RCC 7860 (cell line): ENCODE results near the gene ILF3.
A peak's percentile ranks its signal among the peaks of the same experiment; 100 is the strongest.
"Not testable (repeated sequence)": the region's sequence is repeated elsewhere in the genome, so short reads cannot be mapped to it uniquely, and the experiment has no call there.

Source experiments
- DNase-seq: peaks from one replicate; pipeline ENCODE4 v3.0.0-alpha.2; 2015; ENCODE audit warnings: low spot score
- FAIRE-seq: peaks from 2 replicates; lab custom pipeline; 2012; peaks lifted over from hg19 to GRCh38; lab: Jason Lieb, UNC

ILF3 gene

DNA sequence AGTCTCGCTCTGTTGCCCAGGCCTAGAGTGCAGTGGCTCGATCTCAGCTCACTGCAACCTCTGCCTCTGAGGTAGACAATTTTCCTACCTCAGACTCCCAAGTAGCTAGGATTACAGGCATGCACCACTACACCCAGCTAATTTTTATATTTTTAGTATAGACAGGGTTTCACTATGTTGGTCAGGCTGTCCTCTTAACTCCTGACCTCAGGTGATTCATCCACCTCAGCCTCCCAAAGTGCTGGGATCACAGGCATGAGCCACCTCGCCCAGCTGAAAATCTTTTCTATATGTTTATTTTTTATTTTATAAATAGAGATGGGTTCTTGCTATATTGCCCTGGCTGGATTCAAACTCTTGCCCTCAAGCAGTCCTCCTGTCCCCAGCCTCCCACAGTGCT, 17.8 kb downstream of the ILF3 start:
- DNase-seq (peak; percentile 21), FAIRE-seq (peak; percentile 83)

DNA sequence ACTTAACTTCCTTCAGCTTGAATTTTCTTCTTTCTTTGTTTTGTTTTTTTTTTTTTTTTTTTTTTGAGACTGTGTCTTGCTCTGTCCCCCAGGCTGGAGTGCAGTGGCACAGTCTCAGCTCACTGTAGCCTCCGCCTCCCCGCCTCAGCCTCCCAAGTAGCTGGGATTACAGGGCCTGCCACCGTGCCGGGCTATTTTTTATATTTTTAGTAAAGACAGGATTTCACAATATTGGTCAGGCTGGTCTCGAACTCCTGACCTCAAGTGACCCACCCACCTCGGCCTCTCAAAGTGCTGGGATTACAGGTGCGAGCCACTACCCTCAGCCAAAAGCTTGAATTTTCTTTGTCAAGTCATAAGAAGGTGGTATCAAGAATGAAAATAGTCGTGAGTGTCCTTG, 21.1 kb downstream of the ILF3 start:
- DNase-seq, FAIRE-seq: not testable (repeated sequence)

DNA sequence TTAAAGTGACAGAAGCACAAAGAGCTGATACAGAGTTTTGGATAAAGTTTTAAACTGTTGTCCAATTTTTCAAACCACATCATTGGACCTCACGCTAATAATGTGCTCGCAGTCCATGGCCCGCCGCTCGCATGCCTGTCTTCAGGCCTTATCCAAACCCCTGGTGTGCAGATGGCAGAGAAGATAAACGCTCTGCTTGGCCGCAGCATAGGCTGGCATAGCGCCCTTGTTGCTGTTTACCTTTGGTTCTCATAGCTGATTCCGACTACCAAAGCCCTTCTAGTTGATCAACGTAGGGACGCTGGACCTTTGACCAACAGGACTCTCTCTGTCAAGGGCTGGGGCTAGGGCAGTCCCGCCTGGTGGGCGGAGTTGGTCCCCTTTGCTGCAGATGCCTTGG, 23.6 kb downstream of the ILF3 start:
- FAIRE-seq (no peak), DNase-seq (no peak)

DNA sequence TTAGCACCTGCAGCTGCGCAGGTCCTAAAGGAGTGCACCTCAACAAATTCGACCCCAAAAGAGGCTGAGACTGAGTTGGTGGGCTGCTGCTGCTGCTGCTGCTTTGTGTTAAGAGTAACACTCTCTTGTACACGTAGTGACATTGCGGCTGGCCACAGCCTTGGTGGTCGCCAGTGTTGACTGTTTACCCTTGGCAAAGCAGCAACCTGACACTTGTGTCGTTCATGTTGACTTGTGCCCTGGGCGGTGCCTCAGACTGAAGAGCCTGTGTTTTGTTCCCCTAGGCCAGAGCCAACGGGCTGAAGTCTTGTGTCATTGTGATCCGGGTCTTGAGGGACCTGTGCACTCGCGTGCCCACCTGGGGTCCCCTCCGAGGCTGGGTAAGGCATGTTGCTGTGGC, 24.7 kb downstream of the ILF3 start:
- no peak for FAIRE-seq
- no peak for DNase-seq

DNA sequence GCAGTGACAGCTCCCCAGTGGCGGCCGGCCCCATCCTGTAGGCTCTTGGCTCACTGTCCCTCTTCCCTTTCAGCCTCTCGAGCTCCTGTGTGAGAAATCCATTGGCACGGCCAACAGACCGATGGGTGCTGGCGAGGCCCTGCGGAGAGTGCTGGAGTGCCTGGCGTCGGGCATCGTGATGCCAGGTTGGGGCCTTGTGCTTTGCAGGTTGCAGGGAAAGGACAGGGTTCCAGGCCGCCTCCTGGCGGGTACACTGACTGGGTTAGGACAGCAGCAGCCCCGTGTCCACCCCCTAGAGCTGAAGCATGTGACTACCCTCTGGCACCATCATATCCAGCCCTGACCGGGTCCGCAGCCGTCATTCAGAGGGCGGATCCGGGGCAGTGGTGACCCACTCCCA, 25.6 kb downstream of the ILF3 start:
- DNase-seq (no peak), FAIRE-seq (no peak)

DNA sequence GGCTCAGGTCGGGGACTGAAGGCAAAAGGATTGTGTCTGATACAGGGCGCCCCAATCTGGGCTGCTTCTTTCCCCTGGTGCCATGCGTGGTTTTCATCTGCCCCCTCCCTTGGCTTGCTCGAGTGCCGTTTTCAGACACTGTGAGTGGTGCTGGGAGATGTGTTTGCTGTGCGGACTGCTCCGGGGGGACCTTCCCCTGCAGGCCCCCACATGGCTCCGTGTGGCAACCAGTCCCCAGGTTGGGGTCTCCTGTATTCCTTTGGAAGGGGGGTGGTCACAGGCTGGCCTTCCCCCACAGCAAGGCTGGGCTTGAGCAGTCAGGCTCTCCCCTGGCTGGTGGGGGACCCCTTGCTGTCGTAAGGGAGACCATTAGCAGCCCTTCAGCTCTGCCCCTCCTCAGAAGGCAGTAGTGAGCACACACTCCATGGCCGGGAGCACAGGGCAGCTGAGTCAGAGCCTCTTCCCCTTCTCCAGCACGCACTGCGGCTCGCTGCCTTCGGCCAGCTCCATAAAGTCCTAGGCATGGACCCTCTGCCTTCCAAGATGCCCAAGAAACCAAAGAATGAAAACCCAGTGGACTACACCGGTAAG, 26.5 kb downstream of the ILF3 start:
- DNase-seq (no peak), FAIRE-seq (no peak)

DNA sequence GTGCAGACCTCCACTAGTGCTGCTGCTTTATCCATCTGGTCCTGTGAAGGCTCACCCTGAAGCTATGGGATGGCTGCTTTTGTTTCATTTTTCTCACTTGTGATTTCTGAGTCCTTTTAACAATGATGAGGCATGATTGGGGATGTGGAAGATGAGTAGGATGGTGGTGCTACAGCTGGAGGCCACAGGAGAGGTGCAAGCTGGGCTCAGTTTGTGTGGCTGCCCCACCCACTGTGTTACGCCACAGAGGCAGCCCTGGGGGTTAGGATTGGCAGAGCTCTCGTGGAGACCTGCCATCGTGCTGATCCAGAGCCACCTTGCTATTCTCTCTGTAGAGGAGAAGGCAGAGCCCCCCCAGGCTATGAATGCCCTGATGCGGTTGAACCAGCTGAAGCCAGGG, 27.5 kb downstream of the ILF3 start:
- no peak for DNase-seq
- FAIRE-seq = no peak

DNA sequence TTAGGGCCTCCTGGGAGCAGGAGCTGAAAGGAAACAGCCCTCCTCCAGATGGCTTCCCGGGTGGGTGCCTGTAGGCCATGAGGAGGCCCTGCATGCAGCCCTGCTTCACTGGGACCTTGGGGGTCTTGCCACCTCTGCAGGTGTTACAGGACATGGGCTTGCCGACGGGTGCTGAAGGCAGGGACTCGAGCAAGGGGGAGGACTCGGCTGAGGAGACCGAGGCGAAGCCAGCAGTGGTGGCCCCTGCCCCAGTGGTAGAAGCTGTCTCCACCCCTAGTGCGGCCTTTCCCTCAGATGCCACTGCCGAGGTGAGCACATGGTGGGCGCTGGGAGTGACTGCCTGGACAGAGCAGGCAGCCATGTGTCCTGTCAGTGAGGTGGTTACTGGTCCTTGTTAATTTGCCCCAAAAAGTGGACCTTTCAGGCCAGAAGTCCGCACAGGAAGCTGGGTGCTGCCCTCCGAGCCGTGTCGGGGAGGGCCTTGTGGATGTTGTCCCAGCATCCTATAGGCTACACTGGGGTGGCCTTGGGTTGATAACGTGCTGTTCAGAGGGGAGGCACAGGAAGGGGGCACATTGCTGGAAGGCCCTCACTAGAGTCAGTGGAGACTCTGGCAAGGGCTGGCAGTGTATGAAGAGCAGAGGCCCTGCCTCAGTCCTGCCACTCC, 28.4 kb downstream of the ILF3 start:
- DNase-seq (no peak), FAIRE-seq (no peak)

DNA sequence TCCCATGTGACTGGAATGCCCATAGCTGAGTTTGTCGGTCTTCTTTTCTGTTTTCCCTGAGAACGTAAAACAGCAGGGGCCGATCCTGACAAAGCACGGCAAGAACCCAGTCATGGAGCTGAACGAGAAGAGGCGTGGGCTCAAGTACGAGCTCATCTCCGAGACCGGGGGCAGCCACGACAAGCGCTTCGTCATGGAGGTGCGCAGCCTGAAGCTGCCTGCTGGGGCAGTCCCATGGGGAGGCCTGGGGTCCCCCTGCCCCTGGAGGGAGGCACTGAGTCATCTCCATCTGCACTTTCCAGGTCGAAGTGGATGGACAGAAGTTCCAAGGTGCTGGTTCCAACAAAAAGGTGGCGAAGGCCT, 28.9 kb downstream of the ILF3 start:
- DNase-seq (no peak), FAIRE-seq (no peak)

DNA sequence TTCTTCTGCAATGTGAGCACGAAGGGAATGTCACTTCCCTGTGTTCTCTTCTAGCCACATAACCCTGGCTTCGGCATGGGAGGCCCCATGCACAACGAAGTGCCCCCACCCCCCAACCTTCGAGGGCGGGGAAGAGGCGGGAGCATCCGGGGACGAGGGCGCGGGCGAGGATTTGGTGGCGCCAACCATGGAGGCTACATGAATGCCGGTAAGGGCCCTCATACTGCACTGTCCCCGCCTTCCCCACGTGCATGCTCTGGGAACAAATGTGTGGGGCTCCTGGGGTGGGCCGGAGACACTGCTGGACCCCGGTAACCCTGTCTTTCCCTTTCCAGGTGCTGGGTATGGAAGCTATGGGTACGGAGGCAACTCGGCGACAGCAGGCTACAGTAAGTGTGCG, 29.4 kb downstream of the ILF3 start:
- FAIRE-seq = no peak
- no peak for DNase-seq

DNA sequence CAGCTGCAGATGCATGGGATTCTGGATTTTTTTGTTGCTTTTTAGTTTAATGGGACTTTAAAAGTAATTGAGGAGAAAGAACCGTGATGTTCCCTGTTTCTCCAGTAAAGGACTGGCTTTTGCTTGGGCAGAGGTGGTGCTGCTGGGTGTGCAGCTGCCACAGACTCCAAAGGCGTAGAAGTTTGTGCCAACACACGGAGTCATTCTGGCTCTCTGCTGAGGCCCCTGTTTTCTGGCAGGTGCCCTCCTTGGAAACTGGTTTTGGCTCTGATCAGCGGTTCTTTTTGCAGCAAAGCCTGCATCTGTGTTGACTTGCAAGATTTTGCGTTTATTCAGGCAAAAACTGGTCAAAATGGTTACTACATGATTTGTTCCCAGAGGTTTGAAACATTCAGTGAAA, 31.1 kb downstream of the ILF3 start:
- DNase-seq = no peak
- FAIRE-seq = no peak

DNA sequence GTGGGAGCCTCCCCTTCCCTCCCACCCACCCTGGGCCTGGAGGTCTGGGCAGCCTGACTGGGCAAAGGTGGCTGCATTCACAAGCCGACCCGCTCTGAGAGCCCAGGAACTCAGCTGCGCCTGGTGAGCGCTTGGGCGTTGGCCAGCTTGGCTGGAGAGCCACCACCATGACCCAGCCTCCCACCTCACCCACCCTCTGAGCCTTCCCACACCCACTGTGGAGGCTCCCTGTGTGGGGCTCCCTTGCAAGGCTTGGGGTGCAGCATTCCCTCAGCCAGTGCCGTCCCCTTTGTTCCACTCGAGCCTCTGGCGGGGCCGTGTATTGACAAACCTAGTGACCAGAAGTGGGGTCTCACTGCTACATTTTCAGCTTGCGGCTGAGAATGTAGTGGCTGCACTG, 32.0 kb downstream of the ILF3 start:
- FAIRE-seq (no peak), DNase-seq (no peak)

DNA sequence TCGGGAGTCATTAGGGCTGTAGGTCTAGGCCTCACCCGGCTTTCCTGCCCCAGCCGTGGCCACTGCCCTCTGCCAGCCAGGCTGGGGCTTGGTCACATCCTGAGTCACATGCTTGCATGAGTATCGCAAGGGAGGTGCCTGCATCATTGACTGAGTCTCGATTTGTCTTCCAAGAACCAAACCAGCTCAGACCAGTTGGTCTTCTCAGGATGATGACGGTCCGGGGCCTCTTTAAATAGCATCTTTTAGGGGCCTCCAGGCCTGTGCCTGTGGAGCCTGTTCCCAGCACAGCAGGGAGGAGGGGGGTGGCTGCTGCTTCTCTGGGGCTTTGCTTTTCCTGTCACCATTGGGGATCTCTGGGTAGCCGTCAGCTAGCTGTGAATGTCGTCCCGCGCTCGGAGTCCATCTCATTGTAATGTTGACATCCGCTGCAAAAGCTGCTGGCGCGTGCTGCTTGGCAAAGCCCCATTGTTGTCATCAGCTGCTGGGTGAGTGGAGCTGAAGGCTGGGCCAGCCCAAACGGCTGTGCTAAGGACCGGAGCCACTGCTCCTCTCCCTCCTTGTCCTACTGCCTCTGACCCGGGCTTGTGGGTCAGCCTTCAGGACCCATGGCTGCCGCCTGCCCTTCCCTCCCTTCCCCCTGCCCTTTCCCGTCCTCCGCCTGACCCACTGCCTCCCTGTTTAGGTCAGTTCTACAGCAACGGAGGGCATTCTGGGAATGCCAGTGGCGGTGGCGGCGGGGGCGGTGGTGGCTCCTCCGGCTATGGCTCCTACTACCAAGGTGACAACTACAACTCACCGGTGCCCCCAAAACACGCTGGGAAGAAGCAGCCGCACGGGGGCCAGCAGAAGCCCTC, 32.7 kb downstream of the ILF3 start:
- no peak for DNase-seq
- FAIRE-seq = no peak

DNA sequence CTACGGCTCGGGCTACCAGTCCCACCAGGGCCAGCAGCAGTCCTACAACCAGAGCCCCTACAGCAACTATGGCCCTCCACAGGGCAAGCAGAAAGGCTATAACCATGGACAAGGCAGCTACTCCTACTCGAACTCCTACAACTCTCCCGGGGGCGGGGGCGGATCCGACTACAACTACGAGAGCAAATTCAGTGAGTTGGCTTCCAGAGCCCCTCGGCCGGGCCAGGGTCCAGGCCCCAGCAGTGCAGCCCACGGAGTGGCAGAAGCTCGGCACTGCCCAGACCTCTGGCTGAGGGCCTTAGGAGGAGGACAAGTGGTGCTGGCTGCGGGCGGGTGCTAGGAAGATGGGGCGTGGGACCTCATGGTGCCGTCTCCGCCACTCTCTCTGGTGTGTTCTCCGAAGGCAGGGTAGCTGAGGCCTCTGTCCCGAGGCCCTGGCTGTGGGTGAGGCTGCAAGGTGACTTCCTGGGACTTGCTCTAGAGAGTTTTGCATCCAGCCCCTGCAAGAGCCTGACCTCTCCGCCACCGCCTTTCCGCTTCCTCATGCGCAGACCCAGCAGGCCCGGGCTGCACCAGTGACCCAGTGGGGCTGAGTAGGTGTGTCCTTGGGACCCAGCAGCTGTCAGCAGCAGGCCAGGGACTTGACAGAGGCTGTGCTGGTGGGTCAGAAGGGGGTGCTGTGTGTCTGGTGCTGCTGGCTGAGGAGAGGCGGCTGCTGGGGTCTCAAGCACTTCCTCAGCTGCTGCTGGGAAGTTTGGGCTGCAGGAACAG, 33.6 kb downstream of the ILF3 start:
- no peak for FAIRE-seq
- no peak for DNase-seq

DNA sequence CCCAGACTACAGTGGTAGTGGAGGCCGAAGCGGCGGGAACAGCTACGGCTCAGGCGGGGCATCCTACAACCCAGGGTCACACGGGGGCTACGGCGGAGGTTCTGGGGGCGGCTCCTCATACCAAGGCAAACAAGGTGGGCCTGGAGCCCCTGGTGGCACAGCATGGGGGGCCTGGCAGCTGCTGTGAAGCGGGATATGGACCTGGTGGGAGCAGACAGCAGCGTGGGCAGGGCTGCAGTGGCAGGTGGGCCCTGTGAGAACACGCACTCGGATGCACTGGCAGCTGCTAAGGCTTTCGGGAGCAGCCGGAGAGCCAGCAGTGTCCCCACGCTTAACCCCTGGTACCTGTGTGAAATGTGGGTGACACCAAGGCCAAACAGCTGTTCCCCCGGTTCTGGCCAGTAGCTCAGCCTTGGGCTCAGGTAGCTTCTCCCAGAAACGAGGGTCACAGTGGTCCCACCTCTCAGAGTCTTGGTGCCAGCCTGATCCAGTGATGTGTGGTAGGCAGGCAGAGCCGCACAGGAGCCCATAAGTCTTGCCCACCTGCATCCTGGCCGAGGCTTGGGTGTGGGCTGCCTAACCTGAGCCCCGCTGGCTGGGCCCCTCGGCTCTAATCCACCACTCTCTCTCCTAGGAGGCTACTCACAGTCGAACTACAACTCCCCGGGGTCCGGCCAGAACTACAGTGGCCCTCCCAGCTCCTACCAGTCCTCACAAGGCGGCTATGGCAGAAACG, 34.6 kb downstream of the ILF3 start:
- no peak for DNase-seq
- no peak for FAIRE-seq

DNA sequence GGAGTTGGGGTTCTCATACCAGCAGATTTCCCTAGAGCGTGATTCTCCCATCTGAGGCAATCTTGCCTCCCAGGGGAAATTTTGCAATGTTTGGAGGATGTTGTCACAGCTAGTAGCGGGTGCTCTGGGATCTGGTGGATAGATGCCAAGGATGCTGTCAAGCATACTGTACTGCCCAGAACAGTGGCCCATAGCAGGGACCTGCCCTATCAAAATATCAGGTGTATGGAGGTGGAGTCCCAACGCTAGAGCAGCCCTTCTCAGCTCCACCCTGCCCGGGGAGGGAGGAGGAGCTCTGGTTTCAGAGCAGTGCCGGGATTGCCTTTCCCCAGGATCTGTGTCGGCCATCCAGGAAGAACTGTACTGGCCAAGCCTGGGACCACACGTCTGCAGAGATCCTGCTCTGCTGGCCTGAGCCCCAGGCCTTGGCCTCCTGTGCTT, 36.2 kb downstream of the ILF3 start:
- no peak for FAIRE-seq
- no peak for DNase-seq

DNA sequence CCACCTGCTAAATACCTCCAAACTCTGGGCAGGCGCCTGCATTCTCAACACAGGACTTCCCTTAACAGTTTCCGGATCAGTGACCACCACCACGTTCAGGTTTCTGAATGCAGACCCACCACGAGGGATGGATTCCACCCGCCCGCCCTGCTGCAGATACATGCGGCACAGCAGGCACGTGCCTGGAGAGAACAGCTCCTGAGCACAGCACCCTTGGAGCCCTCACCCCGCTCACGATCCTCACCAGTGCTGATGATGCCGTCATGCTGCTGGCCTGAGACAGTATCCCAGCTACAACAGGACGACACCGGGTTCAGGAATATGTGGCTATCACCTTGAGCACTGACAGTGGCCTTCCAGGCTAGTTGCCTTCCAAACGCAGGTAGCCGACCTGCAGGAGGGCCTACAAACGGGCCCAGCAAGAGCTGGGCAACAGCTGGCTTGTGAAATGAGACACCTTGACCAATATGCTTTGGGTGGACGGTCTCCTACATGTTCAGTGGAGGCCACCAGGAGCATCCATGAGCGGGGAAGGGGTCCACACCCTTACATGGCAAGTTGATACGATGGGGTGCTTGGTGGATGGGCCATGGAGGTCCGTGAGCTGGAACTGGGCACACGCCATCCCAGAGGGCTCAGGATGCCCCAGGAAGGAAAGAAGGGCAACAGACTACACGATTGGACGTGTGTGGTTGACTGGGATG, 37.2 kb downstream of the ILF3 start:
- no peak for DNase-seq
- FAIRE-seq = no peak

DNA sequence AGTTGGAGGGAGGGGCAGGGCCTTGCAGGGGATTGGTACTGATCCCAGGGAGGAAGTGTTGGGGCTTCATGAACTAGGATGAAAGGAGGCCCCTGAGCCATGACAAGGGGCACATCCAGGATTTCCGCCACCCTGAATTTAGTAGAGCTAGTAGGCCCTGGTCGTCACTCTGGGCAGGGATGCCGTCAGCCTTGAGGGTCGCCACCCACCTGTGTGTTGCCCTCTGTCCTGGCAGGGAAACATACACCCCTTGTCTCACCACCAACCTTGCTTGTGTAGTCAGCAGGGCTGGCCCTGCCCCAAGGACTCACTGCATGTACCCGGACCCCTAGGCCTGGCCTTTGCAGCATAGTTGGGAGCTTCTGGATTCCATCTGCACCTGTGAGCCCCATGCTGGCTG, 37.7 kb downstream of the ILF3 start:
- no peak for FAIRE-seq

DNA sequence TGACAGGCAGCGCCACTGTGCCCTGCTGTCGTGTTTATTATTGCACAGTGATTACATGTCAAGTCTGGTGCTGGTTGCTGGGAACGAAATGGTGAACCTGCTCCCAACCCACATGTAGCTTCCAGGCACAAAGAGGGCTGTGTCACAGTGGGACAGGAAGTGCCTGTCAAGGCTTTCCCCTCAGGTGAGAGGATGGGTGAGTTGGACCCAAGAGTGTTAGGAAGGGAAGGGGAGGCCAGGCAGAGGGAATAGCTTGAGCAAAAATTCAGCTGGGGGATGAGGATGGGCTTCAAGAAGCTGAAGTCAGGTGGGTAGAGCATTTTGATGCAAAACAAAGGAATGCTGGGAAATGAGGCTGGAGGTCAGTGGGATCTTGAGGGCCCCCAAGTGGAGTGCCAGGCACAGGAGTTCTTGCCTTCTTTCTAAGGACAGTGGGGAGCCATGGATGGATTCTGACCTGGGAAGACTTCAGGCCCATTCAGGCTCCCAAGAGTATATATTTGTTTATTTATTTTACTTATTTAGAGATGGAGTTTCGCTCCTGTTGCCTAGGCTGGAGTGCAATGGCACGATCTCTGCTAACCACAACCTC, 38.6 kb downstream of the ILF3 start:
- FAIRE-seq = no peak
- DNase-seq = no peak

More for the DNA sequence above, 37.7 kb downstream of the ILF3 start:
- no peak for DNase-seq
